K562 (cell line): ENCODE results near the gene GPR107. TPM values are rescaled to one million over a fixed set of nuclear protein-coding genes. Genes with fewer than 3 reads are reported as not detected.
A peak's percentile ranks its signal among the peaks of the same experiment; 100 is the strongest.

ENCODE experiments used
- ATAC-seq: fragments of 200-7000 bp; cut with Tn5 transposase; 3 replicates; pipeline ENCODE4 v1.9.1; 2020; ENCODE audit warnings: moderate library complexity
- BruUV-seq: library from RNA; stranded (reverse); fragments of 400-500 nt; replicated peaks from 2 replicates; lab custom pipeline; 2021; lab: Mats Ljungman, UMichigan
- CTCF ChIA-PET: fragments of 300-600 bp; formaldehyde crosslinking; extraction: SDS; loops from one replicate; lab custom pipeline; 2021; ENCODE audit warnings: low intra/inter-chr PET ratio; lab: Yijun Ruan, JAX
- POLR2A ChIA-PET: fragments of 300-600, 350-650 bp; sonication (Branson Sonifier 250); formaldehyde crosslinking; extraction: SDS; loops from one replicate; lab custom pipeline; 2021; ENCODE audit warnings: antibody characterized with exemption, inconsistent platforms; lab: Yijun Ruan, JAX
- DNase-seq, 4 experiments: peaks; one replicate each; pipeline versions ENCODE4 v3.0.0 to v3.0.0-alpha.2; 2011 to 2018; ENCODE audit warnings: low spot score in 3 of 4, mixed read lengths in 3 of 4; ENCODE audit errors: extremely low read depth in 1 of 4
- FAIRE-seq: peaks from 2 replicates; lab custom pipeline; 2011; peaks lifted over from hg19 to GRCh38; lab: Jason Lieb, UNC
- H2AFZ ChIP-seq: 2 replicates; pipeline ENCODE4 v1.6.0; 2011; ENCODE audit warnings: low read depth, low read length, control low read depth, inconsistent platforms
- H3K27ac ChIP-seq: fragments of 200-600 bp; 3 replicates; pipeline ENCODE4 v1.8.0; 2011; ENCODE audit warnings: low read depth, mild to moderate bottlenecking, control low read depth, inconsistent platforms, low read length, moderate library complexity, mixed read lengths; ENCODE audit errors: extremely low read depth
- H3K27me3 ChIP-seq, 2 experiments: fragments of 300-600 bp in 1 of 2; 2 replicates in 1 of 2; 3 replicates in 1 of 2; pipeline versions ENCODE4 v1.6.0 to v1.8.0; 2011; ENCODE audit warnings: inconsistent platforms in 2 of 2, low read length in 2 of 2, mild to moderate bottlenecking in 1 of 2, mixed read lengths in 1 of 2, moderate library complexity in 1 of 2; ENCODE audit not compliant: control insufficient read depth in 2 of 2, insufficient read depth in 2 of 2
- H3K36me3 ChIP-seq: fragments of 300-600 bp; 3 replicates; pipeline ENCODE4 v1.8.0; 2011; ENCODE audit warnings: mild to moderate bottlenecking, low read length, inconsistent platforms; ENCODE audit not compliant: control insufficient read depth, insufficient read depth
- H3K4me1 ChIP-seq, 2 experiments: fragments of 200-600 bp in 1 of 2; replicated peaks in 1 of 2; 2 replicates in 1 of 2; 3 replicates in 1 of 2; pipeline versions ENCODE4 v1.5.1 to v1.8.0; 2011; ENCODE audit warnings: inconsistent platforms in 2 of 2, low read length in 2 of 2, mild to moderate bottlenecking in 1 of 2, mixed read lengths in 1 of 2, moderate library complexity in 1 of 2; ENCODE audit not compliant: control insufficient read depth in 2 of 2, insufficient read depth in 2 of 2
- H3K4me2 ChIP-seq: 2 replicates; pipeline ENCODE4 v1.6.1; 2011; ENCODE audit warnings: low read length, control low read depth, inconsistent platforms, mixed read lengths; ENCODE audit not compliant: insufficient read depth
- H3K4me3 ChIP-seq: fragments of 200-600 bp; sonication (generic), shearing (Covaris generic); 2 replicates; pipeline ENCODE4 v1.5.1; 2016; ENCODE audit warnings: control low read depth, inconsistent platforms
- H3K79me2 ChIP-seq: fragments of 200-600 bp; 3 replicates; pipeline ENCODE4 v1.8.0; 2011; ENCODE audit warnings: low read length, inconsistent platforms; ENCODE audit not compliant: control insufficient read depth, insufficient read depth
- H3K9ac ChIP-seq, 2 experiments: 2 replicates each; pipeline versions ENCODE4 v1.6.0 to v1.6.1; 2011; ENCODE audit warnings: low read depth in 2 of 2, low read length in 2 of 2, control low read depth in 1 of 2, inconsistent platforms in 1 of 2, mild to moderate bottlenecking in 1 of 2, mixed read lengths in 1 of 2; ENCODE audit not compliant: insufficient read depth in 1 of 2
- H3K9me1 ChIP-seq: one replicate; pipeline ENCODE4 v1.6.0; 2011; ENCODE audit warnings: inconsistent platforms, mild to moderate bottlenecking, low read length, moderate library complexity; ENCODE audit not compliant: control insufficient read depth, insufficient read depth
- H3K9me3 ChIP-seq: replicated peaks from 2 replicates; pipeline ENCODE4 v1.5.1; 2011; ENCODE audit warnings: low read depth, low read length, inconsistent platforms; ENCODE audit not compliant: control insufficient read depth, insufficient read depth
- H4K20me1 ChIP-seq: replicated peaks from 2 replicates; pipeline ENCODE4 v1.6.1; 2011; ENCODE audit warnings: low read length, inconsistent platforms, mixed read lengths; ENCODE audit not compliant: control insufficient read depth, insufficient read depth
- ADNP ChIP-seq: fragments of 200-800 bp; sonication (Bioruptor generic); IDR thresholded peaks from 2 replicates; pipeline ENCODE4 v1.6.1; 2016; ENCODE audit warnings: missing genetic modification characterization, missing compliant biosample characterization
- DACH1 ChIP-seq: fragments of 450-650 bp; IDR thresholded peaks from 2 replicates; pipeline ENCODE4 v1.6.1; 2018; ENCODE audit not compliant: partially characterized antibody
- ESRRA ChIP-seq: fragments of 450-650 bp; IDR thresholded peaks from 2 replicates; pipeline ENCODE4 v1.6.1; 2014; ENCODE audit warnings: low read depth, mild to moderate bottlenecking, moderate library complexity, borderline replicate concordance
- FOSL1 ChIP-seq: fragments of 200-800 bp; sonication (Bioruptor generic); conservative IDR thresholded peaks from 2 replicates; pipeline ENCODE4 v1.6.1; 2016; ENCODE audit warnings: missing genetic modification characterization, missing compliant biosample characterization
- HDAC2 ChIP-seq: fragments of 450-650 bp; IDR thresholded peaks from 2 replicates; pipeline ENCODE4 v1.6.1; 2016; ENCODE audit warnings: mild to moderate bottlenecking
- KLF1 ChIP-seq: fragments of 450-650 bp; IDR thresholded peaks from 2 replicates; pipeline ENCODE4 v1.6.1; 2016; ENCODE audit warnings: missing genetic modification characterization, missing compliant biosample characterization
- MAZ ChIP-seq, 2 experiments: fragments of 450-650 bp in 1 of 2; sonication (generic) in 1 of 2; formaldehyde crosslinking; IDR thresholded peaks in 1 of 2; conservative IDR thresholded peaks in 1 of 2; 2 replicates each; pipeline versions ENCODE4 v1.4.0 to v1.5.0; 2020; ENCODE audit warnings: mild to moderate bottlenecking in 1 of 2, missing genetic modification reagents in 1 of 2
- NFIX ChIP-seq: fragments of 250-450 bp; sonication (Bioruptor Pico); IDR thresholded peaks from 2 replicates; pipeline ENCODE4 v1.4.0; 2020; ENCODE audit warnings: low read depth, mild to moderate bottlenecking, moderate library complexity
- PTBP1 ChIP-seq: fragments of 200-400 bp; formaldehyde crosslinking; IDR thresholded peaks from 2 replicates; pipeline ENCODE4 v1.6.1; 2017; ENCODE audit warnings: low read depth, low read length
- RBM25 ChIP-seq: fragments of 200-400 bp; formaldehyde crosslinking; IDR thresholded peaks from 2 replicates; pipeline ENCODE4 v1.6.1; 2018; ENCODE audit warnings: low read length, low read depth, moderate library complexity; ENCODE audit not compliant: severe bottlenecking
- RCOR1 ChIP-seq, 2 experiments: IDR thresholded peaks; 2 replicates each; pipeline ENCODE4 v1.6.1; 2012; ENCODE audit warnings: low read depth in 2 of 2, low read length in 2 of 2, borderline replicate concordance in 1 of 2, improper control_type of control experiment in 1 of 2
- TBP ChIP-seq: optimal IDR thresholded peaks from 2 replicates; pipeline ENCODE3; 2011; ENCODE audit warnings: low read depth, low read length, improper control_type of control experiment
- ZKSCAN1 ChIP-seq: fragments of 150-350 bp; IDR thresholded peaks from 2 replicates; pipeline ENCODE4 v1.6.1; 2016; ENCODE audit warnings: low read depth, low read length
- WGBS: fragments of 100-300 bp; shearing (Covaris generic); methylation state at CpG from one replicate; pipeline ENCODE4 v1.1.6; 2016; ENCODE audit warnings: low coverage, mixed read lengths; ENCODE audit not compliant: insufficient coverage; ENCODE audit errors: missing lambda C conversion rate; 5-methylcytosine and 5-hydroxymethylcytosine counted together
- in situ Hi-C: fragments of 300-500 bp; cut with MboI; formaldehyde crosslinking; loops from 4 replicates; pipeline ENCODE4 v1.15.0; 2018; ENCODE audit warnings: inconsistent platforms, mixed read lengths
- intact Hi-C: fragments of 100-400 bp; cut with micrococcal nuclease; formaldehyde crosslinking; loops from 2 replicates; pipeline ENCODE4 v1.14.2; 2022
- polyA plus RNA-seq, 8 experiments: library from polyadenylated mRNA; depleted of rRNA in 4 of 8; stranded (reverse) in 5 of 8; unstranded in 3 of 8; fragments of >200 nt; fragmentation: Nextera tagmentation in 2 of 8; fragmentation: Illumina TruSeq in 1 of 8; extraction: Ambion mirVana in 2 of 8; extraction: Trizol in 1 of 8; gene quantifications; 2 replicates each; pipeline versions ENCODE4 v1.2.1 to v1.2.3, GENCODE V29; 2011 to 2014; ENCODE audit warnings: inconsistent platforms in 1 of 8, missing spikeins in 1 of 8
- total RNA-seq, 7 experiments: library from RNA; depleted of rRNA in 6 of 7; stranded (reverse); fragments of >200 nt in 6 of 7; fragmentation: Illumina TruSeq in 2 of 7; extraction: Trizol in 2 of 7; gene quantifications; 2 replicates each; pipeline versions ENCODE4 v1.2.1 to v1.2.3, GENCODE V29; 2011 to 2021; ENCODE audit warnings: low replicate concordance in 1 of 7
- TF ChIP-seq, protein P1 (sequence below): sonication (generic); formaldehyde crosslinking; IDR thresholded peaks from 2 replicates; pipeline ENCODE4 v1.8.0; 2022; ENCODE audit warnings: missing genetic modification reagents, mild to moderate bottlenecking, moderate library complexity, borderline replicate concordance

Gene GPR107
- total and polyA plus RNA-seq, 9 of the 15 experiments (the other 6 are each of a cell fraction or from before 2014, with no cell fraction given): 3.2 to 34.6 (median 14.4) TPM

DNA sequence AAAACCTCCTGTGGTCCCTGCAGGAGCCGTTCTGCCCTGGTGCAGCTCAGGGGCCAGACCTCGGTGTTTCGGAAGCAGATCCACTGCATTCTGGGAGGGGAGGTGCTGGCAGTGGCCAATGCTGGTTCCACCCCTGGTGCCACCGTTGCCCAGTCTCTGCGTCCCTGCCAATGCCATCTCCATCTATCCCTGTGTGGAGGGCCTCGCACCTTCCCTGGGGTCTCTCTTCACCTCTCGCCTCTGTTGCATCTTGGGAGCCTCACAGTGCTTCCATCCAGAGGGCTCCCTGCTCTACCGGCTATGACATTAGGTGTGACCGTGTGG lies 133.8 kb downstream of the GPR107 start:
- Histone ChIP-seq H3K36me3 (no peaks in the 10 kb centered on the region), H3K79me2 (peaks cover 34% of the 10 kb centered on the region), H3K9me1 (no peaks in the 10 kb centered on the region), H3K27me3 (no peaks in the 10 kb centered on the region)
- no peak for FAIRE-seq
- no peak for DNase-seq
- WGBS: 15% methylated on average over 6 of the region's 9 CpGs
- BruUV-seq: no TSS peak
- ATAC-seq: peak; percentile 4
- TF ChIP-seq FOSL1 (tag) (0 out of 2 replicates have a peak, but pooled peaks have one; percentile 10), NFIX (CRISPR knock-in tag) (no peak)
- TF ChIP-seq, all 486 proteins: peak for 1
- in situ Hi-C loops (no loop called here), intact Hi-C loops (no loop called here)
- ChIA-PET CTCF (no interaction called here), POLR2A (interaction anchor here (0.6 kb wide), 1 partner anchor 22 kb away, joined by 4 read pairs; no protein-coding TSS in a partner anchor)
- no peaks in the 10 kb centered on the region for H3K9me3 ChIP-seq
- peaks cover 7% of the 10 kb centered on the region for H4K20me1 ChIP-seq
- H3K4me3 ChIP-seq: peak overlapping the region; percentile 29; the same call in 1 of the 2 replicates
- peaks cover 17 to 78% of the 10 kb centered on the region in 2 experiments; a peak in 4 of 5 replicates for H3K4me1 ChIP-seq
- peak overlapping the region; percentile 78 for H3K4me2 ChIP-seq
- H3K9ac ChIP-seq: peak overlapping the region; percentile 44 to 86; a peak in 3 of 4 replicates
- no peak overlapping the region; the same call in 2 of the 3 replicates for H3K27ac ChIP-seq
- peak overlapping the region; percentile 79 for H2AFZ ChIP-seq

DNA sequence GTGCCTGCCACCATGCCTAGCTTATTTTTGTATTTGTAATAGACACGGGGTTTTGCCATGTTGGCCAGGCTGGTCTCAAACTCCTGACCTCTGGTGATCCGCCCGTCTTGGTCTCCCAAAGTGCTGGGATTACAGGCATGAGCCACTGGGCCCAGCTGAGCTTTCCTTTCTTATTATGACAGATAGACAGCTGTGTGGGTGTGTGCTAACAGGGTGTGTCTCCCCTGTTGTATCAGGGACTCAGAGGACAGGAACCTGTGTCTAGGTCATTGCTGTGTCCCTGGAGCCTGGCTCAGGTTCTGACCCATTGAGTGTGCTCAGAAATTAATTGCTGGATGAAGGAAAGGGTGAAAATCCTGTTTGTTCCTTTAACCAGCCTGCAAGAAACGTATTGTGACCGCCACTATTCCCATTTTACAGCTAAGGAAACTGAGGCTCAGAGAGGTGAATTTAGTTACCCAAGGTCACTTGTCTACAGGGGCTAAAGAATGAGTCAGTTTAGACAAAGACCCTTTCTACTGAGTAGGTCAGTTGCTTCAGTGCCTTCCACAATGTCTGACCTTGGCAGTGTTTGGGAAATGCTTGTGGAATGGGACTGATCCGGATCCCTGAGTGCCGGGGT lies 135.3 kb downstream of the GPR107 start:
- Histone ChIP-seq H3K4me3 (no peak overlapping the region), H2AFZ (no peak overlapping the region), H3K9me1 (no peaks in the 10 kb centered on the region), H3K4me1 (peaks cover 17 to 84% of the 10 kb centered on the region in 2 experiments; a peak in 4 of 5 replicates), H4K20me1 (peaks cover 4% of the 10 kb centered on the region; the same call in 1 of the 2 replicates), H3K9me3 (no peaks in the 10 kb centered on the region), H3K36me3 (no peaks in the 10 kb centered on the region), H3K4me2 (no peak overlapping the region), H3K27ac (no peak overlapping the region), H3K9ac (peak overlapping the region in 1 of 2 experiments; percentile 45; a peak in 2 of 4 replicates), H3K27me3 (no peaks in the 10 kb centered on the region), H3K79me2 (peaks cover 34% of the 10 kb centered on the region)
- in situ Hi-C loops: no loop called here
- ATAC-seq (peak; percentile 21; the same call in 2 of the 3 replicates), FAIRE-seq (peak; percentile 89), DNase-seq (peak; percentile 54 to 67 (median 65))
- intact Hi-C loops: no loop called here
- 66% methylated on average over 7 of the region's 7 CpGs for WGBS
- ChIA-PET POLR2A (interaction anchor here (0.6 kb wide), 1 partner anchor 352 kb away, joined by 3 read pairs; no protein-coding TSS in a partner anchor), CTCF (no interaction called here)
- no TSS peak for BruUV-seq
- peak; percentile 34; the same call in 1 of the 2 replicates for TF ChIP-seq ZKSCAN1
- TF ChIP-seq, protein P1, sequence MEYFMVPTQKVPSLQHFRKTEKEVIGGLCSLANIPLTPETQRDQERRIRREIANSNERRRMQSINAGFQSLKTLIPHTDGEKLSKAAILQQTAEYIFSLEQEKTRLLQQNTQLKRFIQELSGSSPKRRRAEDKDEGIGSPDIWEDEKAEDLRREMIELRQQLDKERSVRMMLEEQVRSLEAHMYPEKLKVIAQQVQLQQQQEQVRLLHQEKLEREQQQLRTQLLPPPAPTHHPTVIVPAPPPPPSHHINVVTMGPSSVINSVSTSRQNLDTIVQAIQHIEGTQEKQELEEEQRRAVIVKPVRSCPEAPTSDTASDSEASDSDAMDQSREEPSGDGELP (CRISPR knock-in tag): peak; percentile 89
- TF ChIP-seq KLF1 (tag): no peak
- TF ChIP-seq RBM25: peak; percentile 95
- no peak for TF ChIP-seq PTBP1
- no peak for TF ChIP-seq MAZ (CRISPR knock-in tag; conservative IDR thresholded peaks at IDR 0.05 in 1 of 2, IDR thresholded peaks at IDR 0.05 in 1 of 2)
- peak; percentile 15 for TF ChIP-seq TBP
- TF ChIP-seq DACH1: peak; percentile 64
- TF ChIP-seq ESRRA: peak; percentile 89
- TF ChIP-seq ADNP (tag): 0 out of 2 replicates have a peak, but pooled peaks have one; percentile 41
- 0 out of 2 replicates have a peak, but pooled peaks have one; percentile 56 for TF ChIP-seq HDAC2
- peak in 1 of 2 experiments; percentile 41; a peak in 1 of 4 replicates for TF ChIP-seq RCOR1 (IDR thresholded peaks at IDR 0.05; ENCODE audit: borderline replicate concordance in 1 of 2, low read depth in 2 of 2, low read length in 2 of 2)
